ENCODE results near the gene CHRNG.

The CHRNG gene

GRCh38 chr2:232540441-232541041 is 1.0 kb downstream of the CHRNG start:
- TF ChIP-seq, protein P1, sequence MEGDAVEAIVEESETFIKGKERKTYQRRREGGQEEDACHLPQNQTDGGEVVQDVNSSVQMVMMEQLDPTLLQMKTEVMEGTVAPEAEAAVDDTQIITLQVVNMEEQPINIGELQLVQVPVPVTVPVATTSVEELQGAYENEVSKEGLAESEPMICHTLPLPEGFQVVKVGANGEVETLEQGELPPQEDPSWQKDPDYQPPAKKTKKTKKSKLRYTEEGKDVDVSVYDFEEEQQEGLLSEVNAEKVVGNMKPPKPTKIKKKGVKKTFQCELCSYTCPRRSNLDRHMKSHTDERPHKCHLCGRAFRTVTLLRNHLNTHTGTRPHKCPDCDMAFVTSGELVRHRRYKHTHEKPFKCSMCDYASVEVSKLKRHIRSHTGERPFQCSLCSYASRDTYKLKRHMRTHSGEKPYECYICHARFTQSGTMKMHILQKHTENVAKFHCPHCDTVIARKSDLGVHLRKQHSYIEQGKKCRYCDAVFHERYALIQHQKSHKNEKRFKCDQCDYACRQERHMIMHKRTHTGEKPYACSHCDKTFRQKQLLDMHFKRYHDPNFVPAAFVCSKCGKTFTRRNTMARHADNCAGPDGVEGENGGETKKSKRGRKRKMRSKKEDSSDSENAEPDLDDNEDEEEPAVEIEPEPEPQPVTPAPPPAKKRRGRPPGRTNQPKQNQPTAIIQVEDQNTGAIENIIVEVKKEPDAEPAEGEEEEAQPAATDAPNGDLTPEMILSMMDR (IDR thresholded peaks at IDR 0.05; ENCODE audit: low read depth, low read length, missing control alignments): no peak
- H3K4me3 ChIP-seq (replicated peaks; ENCODE audit: low read depth, low read length): no peak overlapping the region
- DNase-seq (ENCODE audit: extremely low read depth, low read depth): no peak

- no peak overlapping the region for H3K4me3 ChIP-seq (replicated peaks; ENCODE audit: low read depth, low read length)
- no peak for DNase-seq (ENCODE audit: extremely low read depth, low read depth)
- TF ChIP-seq, protein P1 (IDR thresholded peaks at IDR 0.05; ENCODE audit: low read depth, low read length, missing control alignments): no peak
Measured at GRCh38 chr2:232541195-232541960, 1.9 kb downstream of the CHRNG start.

- TF ChIP-seq, protein P1 (IDR thresholded peaks at IDR 0.05; ENCODE audit: low read depth, low read length, missing control alignments): no peak
- no peak overlapping the region for H3K4me3 ChIP-seq (replicated peaks; ENCODE audit: low read depth, low read length)
- no peak for DNase-seq (ENCODE audit: extremely low read depth, low read depth)
Measured at GRCh38 chr2:232541961-232542714, 2.6 kb downstream of the CHRNG start.

DNA sequence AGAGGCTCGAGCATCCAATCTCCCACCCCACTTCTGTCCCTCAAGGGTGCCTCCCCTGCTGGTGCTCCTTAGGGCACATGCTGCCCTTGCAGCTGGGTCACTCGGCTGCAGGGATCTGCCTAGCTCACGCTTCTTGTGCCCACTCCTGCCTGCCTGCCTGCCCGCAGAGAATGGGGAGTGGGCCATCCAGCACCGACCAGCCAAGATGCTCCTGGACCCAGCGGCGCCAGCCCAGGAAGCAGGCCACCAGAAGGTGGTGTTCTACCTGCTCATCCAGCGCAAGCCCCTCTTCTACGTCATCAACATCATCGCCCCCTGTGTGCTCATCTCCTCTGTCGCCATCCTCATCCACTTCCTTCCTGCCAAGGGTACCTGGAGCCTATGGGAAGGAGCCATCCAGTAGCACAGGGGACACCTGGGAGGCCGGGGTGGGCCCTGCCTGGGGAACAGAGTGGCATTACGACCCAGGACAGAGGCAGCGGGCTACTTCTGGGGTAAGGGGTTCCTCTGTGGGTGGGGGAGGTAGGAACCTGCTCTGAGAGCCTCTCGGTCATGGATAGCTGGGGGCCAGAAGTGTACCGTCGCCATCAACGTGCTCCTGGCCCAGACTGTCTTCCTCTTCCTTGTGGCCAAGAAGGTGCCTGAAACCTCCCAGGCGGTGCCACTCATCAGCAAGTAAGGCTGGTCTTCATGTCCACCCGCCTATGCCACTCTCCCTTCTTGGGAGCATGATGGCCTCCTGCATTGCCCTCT is 3.4 kb downstream of the CHRNG start:
- TF ChIP-seq, protein P1 (IDR thresholded peaks at IDR 0.05; ENCODE audit: low read depth, low read length, missing control alignments): no peak
- no peak for DNase-seq (ENCODE audit: extremely low read depth, low read depth)
- H3K4me3 ChIP-seq (replicated peaks; ENCODE audit: low read depth, low read length): no peak overlapping the region

GRCh38 chr2:232543491-232543890 is 4.0 kb downstream of the CHRNG start:
- TF ChIP-seq, protein P1 (IDR thresholded peaks at IDR 0.05; ENCODE audit: low read depth, low read length, missing control alignments): no peak
- DNase-seq (ENCODE audit: extremely low read depth, low read depth): no peak
- H3K4me3 ChIP-seq (replicated peaks; ENCODE audit: low read depth, low read length): no peak overlapping the region

DNA sequence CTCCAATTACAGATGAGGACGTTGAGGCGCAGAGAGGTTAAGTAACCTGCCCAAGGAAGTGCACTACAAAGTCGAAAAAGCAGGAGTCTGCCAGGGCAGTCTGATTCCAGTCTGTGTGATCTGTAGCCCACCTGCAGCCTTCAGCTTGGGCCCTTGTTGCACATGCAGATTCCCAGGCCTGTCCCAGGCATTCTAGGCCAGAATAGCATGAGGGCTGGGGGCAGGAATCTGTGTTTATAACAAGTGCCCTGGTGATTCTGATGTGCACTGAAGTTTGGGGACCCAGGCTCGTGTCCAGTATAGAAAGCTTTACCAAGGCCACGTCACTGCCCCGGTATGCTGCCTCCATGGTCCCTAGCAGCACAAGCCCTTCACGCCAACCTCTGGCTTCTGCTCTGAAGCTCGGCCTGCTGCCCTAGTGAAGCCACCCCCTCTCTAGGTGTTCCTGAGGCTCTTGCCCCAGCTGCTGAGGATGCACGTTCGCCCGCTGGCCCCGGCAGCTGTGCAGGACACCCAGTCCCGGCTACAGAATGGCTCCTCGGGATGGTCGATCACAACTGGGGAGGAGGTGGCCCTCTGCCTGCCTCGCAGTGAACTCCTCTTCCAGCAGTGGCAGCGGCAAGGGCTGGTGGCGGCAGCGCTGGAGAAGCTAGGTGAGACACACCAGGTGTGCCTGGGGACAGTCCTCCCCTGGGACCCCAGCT is 4.6 kb downstream of the CHRNG start:
- TF ChIP-seq, protein P1 (IDR thresholded peaks at IDR 0.05; ENCODE audit: low read depth, low read length, missing control alignments): no peak
- H3K4me3 ChIP-seq (replicated peaks; ENCODE audit: low read depth, low read length): no peak overlapping the region
- no peak for DNase-seq (ENCODE audit: extremely low read depth, low read depth)
